Activated CD8-positive, alpha-beta memory T cell treated with anti-CD3 and anti-CD28 coated beads for 48 hours (primary cell): ENCODE data around the gene ZNF358.

Source experiments
- DNase-seq, 3 experiments: peaks; one replicate each; pipeline ENCODE4 v3.0.0-alpha.2; 2020; ENCODE audit warnings: low read depth in 2 of 3, low spot score in 2 of 3

The ZNF358 gene

DNA sequence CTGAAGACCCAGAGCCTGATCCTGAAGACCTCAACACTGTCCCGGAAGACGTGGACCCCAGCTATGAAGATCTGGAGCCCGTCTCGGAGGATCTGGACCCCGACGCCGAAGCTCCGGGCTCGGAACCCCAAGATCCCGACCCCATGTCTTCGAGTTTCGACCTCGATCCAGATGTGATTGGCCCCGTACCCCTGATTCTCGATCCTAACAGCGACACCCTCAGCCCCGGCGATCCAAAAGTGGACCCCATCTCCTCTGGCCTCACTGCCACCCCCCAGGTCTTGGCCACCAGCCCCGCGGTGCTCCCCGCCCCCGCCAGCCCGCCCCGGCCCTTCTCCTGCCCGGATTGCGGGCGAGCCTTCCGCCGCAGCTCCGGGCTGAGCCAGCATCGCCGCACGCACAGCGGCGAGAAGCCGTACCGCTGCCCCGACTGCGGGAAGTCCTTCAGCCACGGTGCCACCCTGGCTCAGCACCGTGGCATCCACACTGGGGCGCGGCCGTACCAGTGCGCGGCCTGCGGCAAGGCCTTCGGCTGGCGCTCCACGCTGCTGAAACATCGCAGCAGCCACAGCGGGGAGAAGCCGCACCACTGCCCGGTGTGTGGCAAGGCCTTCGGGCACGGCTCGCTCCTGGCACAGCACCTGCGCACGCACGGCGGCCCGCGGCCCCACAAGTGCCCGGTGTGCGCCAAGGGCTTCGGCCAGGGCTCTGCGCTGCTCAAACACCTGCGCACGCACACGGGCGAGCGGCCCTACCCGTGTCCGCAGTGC lies 3.6 kb downstream of the ZNF358 start:
- DNase-seq: no peak

DNA sequence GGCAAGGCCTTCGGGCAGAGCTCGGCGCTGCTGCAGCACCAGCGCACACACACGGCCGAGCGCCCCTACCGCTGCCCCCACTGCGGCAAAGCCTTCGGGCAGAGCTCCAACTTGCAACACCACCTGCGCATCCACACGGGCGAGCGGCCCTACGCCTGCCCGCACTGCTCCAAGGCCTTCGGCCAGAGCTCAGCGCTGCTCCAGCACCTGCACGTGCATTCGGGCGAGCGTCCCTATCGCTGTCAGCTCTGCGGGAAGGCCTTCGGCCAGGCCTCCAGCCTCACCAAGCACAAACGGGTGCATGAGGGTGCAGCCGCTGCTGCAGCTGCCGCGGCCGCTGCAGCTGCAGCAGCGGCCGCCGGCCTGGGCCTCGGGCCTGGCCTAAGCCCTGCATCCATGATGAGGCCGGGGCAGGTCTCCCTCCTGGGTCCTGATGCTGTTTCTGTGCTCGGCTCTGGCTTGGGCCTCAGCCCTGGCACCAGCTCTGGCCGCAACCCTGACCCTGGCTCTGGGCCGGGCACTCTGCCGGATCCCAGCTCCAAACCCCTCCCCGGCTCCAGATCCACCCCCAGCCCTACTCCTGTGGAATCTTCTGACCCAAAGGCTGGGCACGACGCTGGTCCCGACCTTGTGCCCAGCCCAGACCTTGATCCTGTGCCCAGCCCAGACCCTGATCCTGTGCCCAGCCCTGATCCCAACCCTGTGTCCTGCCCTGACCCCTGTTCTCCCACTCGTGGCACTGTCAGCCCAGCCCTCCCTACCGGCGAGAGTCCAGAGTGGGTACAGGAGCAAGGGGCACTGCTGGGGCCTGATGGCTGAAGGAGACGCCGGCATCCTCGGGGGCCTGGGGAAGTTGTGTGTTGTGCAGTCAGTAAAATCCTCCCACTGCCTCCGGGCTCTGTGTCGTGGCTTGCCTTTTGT lies 4.5 kb downstream of the ZNF358 start:
- DNase-seq: no peak

DNA sequence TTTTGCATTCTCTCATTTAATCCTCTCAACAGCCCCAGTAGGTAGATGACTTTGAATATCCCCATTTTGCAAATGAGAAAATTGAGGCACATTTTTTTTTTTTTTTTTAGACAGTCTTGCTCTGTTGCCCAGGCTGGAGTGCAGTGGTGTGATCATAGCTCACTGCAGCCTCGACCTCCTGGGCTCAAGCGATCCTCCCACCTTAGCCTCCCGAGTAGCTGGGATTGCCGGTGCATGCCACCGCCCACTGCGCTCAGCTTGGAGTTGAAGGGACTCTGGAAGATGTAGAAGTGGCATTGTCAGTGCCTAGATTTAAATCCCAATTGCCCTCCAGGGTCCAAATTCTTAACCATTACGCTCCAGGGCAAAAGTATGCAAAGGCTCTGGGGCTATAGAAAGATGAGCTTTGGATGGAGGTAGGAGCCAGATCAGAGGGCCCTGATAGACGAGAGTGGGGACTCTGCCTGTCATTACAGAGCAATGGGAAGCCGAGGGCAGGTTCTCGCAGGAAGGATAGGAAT lies 5.7 kb downstream of the ZNF358 start:
- DNase-seq: no peak

DNA sequence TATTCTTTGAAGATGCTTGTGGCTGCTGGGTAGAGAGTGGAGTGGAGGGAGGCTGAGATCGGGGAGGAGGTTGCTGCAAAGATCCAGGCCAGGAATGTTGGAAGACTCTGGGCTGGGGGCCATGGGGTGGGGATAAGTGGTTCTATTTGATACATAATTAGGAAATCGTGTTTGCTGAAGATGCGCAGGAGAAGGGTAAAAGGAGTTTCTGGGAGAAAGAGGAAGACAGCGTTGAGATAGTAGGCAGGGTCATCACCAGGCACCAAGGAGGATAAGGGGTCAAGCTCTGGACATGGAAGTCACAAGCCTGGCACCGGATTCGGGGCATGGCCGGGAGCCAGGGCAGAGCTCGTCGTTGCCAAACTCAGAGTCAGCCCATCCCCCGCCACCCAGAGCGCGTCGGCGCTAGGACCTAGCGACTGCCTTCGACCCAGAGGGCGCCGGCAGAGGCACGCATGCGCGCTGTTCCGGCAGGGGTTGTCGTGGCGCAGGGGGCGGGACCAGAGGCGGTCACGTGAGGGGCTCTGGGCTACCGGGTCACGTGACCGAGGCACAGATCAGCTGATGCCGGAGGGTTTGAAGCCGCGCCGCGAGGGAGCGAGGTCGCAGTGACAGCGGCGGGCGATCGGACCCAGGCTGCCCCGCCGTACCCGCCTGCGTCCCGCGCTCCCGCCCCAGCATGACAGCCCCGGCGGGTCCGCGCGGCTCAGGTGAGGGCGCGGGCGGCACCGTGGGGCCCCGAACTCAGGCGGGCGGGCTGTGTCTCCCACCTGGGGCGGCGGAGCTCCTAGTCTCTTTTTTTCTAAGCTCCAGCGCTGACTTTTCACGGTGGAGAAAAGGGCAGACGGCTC lies 6.4 kb downstream of the ZNF358 start, which contains the start of gene MCOLN1:
MCOLN1 (plus strand) TSS at position 553 of the 851 bp plus-strand sequence; CDS start at position 680, 127 bp downstream.
- peak; percentile 98 to 100 (median 99) for DNase-seq

DNA sequence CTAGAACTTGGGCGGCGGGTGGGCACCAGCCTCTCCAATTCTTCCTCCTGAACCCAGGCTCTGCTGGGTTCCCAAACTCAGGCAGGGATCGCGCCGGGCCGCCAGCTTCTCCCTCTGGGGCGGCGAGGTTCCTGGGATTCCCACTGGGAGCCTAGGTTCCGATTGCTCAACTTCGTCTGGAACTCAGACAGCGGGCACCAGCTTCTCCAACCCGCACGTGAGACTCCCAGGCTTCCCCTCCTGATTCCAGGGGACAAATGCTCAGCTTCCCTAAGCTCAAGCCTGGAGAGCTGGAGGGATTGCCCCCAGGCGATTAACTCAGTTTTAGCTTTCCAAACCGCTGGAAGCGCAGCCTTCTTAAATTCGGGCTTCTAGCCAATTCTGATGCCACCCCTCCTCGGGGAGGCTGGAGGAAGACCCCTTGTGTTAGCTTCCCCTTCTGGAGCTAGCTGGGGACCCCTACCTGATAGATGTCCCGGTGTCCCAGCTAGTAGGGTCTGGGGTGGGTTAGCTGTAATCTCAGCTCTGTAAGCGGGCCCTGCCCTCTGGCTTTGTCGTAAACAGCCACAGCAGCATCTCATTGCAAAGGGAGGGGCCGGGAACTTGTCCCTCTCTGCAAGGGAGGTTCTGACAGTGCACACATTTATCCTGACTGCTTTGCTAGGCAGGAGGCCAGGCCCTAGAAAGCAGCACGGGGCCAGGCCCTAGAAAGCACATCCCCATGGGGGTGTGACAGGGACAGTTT lies 7.2 kb downstream of the ZNF358 start:
- no peak for DNase-seq

DNA sequence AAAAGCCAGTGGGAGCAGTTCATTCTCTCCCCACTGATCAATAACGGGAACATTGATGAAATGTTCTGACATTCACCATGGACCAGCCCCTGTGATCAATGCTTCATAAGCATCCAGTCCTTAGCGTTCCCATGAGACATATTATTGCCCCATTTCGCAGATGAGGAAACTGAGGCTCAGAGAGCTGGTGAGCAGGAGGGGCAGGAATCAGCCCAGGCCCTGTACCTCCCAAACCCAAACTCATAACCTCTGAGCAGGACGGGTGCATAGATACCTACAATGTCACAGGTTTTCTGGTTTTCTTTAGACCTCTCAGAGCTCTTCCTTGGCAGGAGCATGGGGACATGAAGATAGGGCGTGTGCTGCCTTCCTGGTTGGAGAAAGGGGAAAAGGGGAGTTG lies 8.6 kb downstream of the ZNF358 start:
- no peak for DNase-seq

DNA sequence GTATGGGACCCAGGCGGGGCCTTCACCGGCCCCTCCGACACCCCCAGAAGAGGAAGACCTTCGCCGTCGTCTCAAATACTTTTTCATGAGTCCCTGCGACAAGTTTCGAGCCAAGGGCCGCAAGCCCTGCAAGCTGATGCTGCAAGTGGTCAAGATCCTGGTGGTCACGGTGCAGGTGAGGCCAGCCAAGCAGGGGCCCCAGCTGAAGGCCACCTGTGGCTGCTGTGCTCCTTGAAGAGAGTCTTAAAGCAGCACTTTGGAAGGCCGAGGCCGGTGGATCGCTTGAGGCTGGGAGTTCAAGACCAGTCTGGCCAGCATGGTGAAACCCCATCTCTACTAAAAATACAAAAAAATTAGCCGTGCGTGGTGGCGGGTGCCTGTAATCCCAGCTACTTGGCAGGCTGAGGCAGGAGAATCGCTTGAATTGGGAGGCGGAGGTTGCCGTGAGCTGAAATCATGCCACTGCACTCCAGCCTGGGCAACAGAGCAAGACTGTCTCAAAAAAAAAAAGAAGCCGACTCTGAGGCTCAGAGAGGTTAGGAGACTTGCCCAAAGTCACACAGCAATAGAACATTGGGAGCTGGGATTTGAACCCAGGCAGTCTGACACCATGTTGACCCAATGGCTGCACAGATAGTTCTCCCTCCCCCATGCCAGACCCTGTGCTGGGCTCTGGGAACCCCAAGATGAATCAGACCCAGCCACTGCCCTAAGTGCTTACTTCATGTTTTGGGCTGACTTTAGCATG lies 9.3 kb downstream of the ZNF358 start:
- no peak for DNase-seq

DNA sequence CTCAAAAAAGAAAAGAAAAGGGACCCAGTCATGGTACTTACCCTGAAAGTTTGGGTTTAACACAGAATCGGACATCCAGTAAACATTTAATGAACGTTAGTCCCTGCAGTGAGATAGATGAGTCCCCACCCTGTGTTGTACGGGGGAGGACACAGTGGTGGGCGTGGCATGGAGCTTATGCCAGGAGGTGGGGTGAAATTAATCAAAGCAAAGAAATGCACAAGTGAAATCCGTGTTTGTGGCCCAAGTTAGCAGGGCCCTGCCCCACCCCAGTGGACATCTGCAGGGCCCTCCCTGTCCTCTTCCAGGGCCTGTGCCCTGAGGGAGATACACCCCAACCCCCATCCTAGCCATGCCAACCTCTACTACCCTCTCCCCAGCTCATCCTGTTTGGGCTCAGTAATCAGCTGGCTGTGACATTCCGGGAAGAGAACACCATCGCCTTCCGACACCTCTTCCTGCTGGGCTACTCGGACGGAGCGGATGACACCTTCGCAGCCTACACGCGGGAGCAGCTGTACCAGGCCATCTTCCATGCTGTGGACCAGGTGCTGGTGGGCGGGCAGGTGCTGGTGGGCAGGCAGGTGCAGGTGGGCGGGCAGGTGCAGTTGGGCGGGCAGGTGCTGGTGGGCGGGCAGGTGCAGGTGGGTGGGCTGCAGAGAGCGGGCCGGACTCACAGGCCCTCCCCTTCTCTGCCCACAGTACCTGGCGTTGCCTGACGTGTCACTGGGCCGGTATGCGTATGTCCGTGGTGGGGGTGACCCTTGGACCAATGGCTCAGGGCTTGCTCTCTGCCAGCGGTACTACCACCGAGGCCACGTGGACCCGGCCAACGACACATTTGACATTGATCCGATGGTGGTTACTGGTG lies 10.4 kb downstream of the ZNF358 start:
- DNase-seq: no peak

DNA sequence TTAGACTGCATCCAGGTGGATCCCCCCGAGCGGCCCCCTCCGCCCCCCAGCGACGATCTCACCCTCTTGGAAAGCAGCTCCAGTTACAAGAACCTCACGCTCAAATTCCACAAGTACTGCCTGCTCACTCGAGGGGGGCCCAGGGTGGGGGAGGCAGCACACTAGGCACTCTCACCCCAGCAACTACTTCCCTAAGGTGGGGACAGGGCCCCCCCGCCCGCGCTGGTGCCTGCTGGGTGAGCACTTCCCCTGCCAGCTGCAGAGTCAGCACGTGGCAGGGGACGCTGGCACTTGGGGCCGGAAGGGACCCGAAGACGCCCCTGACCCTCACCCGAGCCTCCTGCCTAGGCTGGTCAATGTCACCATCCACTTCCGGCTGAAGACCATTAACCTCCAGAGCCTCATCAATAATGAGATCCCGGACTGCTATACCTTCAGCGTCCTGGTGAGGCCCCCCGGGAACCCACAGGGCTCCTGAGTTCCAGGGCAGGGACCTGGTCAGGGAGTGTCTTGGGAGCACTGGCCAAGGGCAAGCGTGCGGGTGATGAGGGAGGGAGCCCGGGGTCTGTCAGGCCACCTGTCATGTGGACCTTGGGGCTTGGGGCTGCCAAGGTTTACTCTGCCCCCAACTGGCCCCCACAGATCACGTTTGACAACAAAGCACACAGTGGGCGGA lies 11.8 kb downstream of the ZNF358 start:
- DNase-seq: no peak

DNA sequence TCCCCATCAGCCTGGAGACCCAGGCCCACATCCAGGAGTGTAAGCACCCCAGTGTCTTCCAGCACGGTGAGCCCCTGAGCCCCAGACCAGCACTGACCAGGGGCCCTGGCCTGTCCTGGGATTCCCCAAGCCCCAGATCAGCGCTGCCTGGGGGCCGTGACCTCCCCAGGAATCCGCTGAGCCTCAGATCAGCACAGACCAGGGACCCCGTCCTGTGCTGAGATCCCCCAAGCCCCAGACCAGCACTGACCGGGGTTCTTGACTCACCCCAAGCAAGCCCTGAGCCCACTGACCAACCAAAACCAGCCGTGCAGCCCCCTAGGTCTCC lies 12.3 kb downstream of the ZNF358 start:
- DNase-seq: no peak

DNA sequence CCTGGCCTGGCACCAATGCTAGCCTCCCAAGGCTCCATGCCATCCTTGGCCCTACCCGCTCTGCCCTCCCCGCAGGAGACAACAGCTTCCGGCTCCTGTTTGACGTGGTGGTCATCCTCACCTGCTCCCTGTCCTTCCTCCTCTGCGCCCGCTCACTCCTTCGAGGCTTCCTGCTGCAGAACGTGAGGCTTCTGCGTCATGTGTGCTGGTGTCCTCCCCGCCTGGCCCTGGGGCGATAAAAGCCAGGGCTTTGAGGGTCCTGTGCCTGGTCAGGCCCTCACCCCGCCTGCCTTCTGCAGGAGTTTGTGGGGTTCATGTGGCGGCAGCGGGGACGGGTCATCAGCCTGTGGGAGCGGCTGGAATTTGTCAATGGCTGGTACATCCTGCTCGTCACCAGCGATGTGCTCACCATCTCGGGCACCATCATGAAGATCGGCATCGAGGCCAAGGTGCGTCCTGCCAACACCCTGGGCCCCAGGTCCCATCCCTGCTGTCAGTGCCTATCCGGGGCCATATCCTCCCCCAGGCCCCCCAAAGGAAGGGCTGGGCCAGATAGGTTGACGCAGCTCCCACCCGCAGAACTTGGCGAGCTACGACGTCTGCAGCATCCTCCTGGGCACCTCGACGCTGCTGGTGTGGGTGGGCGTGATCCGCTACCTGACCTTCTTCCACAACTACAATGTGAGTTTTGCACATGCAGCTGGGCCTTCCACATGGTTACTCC lies 12.8 kb downstream of the ZNF358 start:
- no peak for DNase-seq

DNA sequence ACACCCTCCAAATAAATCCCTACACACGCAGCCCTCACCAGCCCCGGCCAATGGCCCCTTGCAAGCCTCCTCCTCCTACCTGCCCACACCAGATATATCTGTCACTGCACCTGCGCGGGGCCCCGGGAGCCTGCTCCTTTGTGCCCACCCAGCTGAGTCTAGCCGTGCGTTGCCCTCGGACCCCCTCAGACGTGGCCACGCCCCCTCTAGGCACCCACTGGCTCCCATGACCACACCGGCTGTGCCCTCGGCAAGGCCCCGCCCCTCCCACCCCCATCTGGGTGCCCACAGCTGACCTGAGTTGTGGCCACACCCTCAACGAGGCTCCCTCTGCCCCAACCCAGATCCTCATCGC lies 13.3 kb downstream of the ZNF358 start:
- DNase-seq: no peak

DNA sequence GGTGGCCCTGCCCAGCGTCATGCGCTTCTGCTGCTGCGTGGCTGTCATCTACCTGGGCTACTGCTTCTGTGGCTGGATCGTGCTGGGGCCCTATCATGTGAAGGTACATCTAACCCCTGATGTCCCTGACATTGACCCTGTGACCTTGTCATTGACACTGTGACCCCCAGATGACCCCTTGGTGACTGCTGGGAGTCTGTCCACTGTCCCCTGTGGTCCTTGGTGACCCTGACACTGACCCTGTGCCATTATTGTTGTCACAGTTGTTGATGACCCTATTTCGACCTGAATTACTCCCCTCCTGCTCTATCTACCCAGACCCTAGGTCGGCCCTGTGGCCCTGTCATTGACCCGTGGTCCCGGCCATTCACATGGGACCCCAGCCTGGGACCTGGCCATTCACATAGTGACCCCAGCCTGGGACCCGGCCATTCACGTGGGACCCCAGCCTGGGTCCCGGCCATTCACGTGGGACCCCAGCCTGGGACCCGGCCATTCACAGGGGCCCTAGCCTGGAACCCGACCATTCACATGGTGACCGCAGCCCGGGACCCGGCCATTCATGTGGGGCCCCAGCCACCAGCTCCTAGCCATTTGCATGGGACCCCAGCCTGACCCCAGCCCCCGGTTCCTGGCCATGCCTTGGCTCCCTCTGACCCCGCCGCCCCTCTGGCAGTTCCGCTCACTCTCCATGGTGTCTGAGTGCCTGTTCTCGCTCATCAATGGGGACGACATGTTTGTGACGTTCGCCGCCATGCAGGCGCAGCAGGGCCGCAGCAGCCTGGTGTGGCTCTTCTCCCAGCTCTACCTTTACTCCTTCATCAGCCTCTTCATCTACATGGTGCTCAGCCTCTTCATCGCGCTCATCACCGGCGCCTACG lies 13.9 kb downstream of the ZNF358 start:
- DNase-seq: no peak

DNA sequence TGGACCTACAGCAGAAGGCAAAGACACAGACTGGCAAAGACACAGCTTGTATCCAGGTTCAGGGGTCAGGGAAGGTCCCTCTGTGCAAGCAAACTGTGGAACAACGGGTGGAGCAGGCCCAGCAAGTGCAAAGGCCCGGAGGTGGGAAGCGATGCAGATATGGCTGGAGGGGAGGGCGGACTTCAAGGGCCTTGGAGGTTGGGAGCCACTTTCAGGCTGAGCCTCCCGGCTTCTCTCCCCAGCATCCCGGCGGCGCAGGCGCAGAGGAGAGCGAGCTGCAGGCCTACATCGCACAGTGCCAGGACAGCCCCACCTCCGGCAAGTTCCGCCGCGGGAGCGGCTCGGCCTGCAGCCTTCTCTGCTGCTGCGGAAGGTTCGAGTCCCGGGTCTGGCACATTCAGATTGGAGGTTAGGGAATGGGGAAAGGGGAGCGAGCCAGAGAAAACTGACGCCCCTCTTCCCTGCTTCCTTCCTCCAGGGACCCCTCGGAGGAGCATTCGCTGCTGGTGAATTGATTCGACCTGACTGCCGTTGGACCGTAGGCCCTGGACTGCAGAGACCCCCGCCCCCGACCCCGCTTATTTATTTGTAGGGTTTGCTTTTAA lies 17.5 kb downstream of the ZNF358 start:
- DNase-seq: no peak

DNA sequence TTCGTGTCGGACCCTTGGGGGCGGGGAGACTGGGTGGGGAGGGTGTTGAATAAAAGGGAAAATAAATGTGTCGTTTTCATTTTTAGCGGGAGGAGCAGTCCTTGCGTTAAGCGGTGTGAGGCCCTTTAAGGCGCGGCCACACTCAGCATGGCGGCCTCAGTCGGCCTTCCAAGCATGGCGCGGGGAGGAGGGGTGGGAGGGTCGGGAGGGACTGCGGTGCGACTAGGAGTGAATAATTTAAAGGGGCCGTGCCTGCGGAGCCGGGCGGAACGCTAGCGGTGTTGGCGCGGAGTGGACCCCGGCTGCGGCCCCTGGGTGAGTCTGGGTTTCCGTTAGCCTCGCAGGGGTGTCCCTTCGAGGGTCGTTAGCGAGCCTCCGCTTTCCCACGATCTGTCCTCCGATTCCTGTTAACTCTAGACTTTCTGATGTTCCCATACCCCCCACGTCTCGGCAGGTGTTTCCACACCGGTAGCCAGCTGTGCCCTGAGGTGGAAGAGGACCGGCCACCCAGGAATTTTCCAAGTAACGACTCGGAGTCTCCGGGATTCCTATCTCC lies 18.1 kb downstream of the ZNF358 start:
- DNase-seq: peak; percentile 54 to 69 (median 62)

DNA sequence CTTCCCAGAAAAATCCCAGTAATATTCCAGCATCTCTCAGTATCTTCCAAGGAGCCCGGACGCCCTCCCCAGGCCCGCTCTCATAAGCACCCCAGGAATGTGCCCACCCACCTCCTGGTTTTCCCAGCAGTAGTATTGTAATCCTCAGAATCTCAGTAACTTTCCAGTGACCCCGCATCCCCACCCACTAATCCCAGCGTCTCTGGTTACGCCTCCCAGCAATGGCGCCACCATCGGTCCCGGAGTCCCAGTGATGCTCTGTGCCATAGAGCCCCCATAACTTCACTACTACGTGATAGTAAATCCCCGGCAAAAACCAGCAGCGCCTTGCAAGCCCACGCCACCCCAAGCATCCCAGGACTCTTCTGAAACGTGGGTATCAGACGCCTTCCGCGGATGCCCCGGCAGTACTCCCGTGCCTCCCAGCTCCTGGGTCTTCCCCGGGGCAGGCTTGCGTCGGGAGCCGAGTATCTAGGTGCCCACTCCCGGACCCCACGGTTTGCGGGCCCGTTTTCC lies 18.7 kb downstream of the ZNF358 start:
- DNase-seq: peak in 2 of 3 experiments; percentile 23 to 25
